GM12873 (cell line): ENCODE results near the gene SLC4A2.
A peak's percentile ranks its signal among the peaks of the same experiment; 100 is the strongest.

Source experiments
- CTCF ChIP-seq: IDR thresholded peaks from 2 replicates; pipeline ENCODE4 v1.5.1; 2012; ENCODE audit warnings: low read depth, mild to moderate bottlenecking, moderate library complexity, low read length, control low read depth; ENCODE audit not compliant: insufficient read depth; ENCODE audit errors: missing control alignments

Gene SLC4A2

GRCh38 chr7:151059367-151060112 is at the start of gene SLC4A2:
TSS of gene SLC4A2 (plus strand) at chr7:151059589. CDS start at chr7:151061988, 2,399 bp downstream.
- peak; percentile 64 for TF ChIP-seq CTCF

- TF ChIP-seq CTCF: no peak
These were observed 49.4 kb upstream of the SLC4A2 start for GRCh38 chr7:151010037-151010306.

GRCh38 chr7:151010307-151011096 is 48.9 kb upstream of the SLC4A2 start:
- TF ChIP-seq CTCF: no peak

- no peak for TF ChIP-seq CTCF
These were observed 48.3 kb upstream of the SLC4A2 start for GRCh38 chr7:151011097-151011409.

GRCh38 chr7:151012031-151012692 is 47.2 kb upstream of the SLC4A2 start:
- no peak for TF ChIP-seq CTCF

- peak; percentile 58 for TF ChIP-seq CTCF
These were observed 46.5 kb upstream of the SLC4A2 start for GRCh38 chr7:151012911-151013347.

GRCh38 chr7:151013356-151013732 is 46.0 kb upstream of the SLC4A2 start:
- no peak for TF ChIP-seq CTCF
